AG09319 (cell line): ENCODE results near the gene ZNF45.
"Not testable (repeated sequence)": the region's sequence is repeated elsewhere in the genome, so short reads cannot be mapped to it uniquely, and the experiment has no call there.

Experiments
- DNase-seq: peaks from one replicate; pipeline ENCODE4 v3.0.0-alpha.2; 2010; ENCODE audit warnings: low read depth; ENCODE audit errors: extremely low read depth
- TF ChIP-seq, protein P1 (sequence below): IDR thresholded peaks from 2 replicates; pipeline ENCODE4 v1.5.1; 2011; ENCODE audit warnings: low read depth, mild to moderate bottlenecking, inconsistent platforms, low read length, moderate library complexity

Gene ZNF45

GRCh38 chr19:43957891-43958290, 22.8 kb upstream of the ZNF45 start:
- DNase-seq = peak; percentile 86
- TF ChIP-seq, protein P1, sequence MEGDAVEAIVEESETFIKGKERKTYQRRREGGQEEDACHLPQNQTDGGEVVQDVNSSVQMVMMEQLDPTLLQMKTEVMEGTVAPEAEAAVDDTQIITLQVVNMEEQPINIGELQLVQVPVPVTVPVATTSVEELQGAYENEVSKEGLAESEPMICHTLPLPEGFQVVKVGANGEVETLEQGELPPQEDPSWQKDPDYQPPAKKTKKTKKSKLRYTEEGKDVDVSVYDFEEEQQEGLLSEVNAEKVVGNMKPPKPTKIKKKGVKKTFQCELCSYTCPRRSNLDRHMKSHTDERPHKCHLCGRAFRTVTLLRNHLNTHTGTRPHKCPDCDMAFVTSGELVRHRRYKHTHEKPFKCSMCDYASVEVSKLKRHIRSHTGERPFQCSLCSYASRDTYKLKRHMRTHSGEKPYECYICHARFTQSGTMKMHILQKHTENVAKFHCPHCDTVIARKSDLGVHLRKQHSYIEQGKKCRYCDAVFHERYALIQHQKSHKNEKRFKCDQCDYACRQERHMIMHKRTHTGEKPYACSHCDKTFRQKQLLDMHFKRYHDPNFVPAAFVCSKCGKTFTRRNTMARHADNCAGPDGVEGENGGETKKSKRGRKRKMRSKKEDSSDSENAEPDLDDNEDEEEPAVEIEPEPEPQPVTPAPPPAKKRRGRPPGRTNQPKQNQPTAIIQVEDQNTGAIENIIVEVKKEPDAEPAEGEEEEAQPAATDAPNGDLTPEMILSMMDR = no peak

DNA sequence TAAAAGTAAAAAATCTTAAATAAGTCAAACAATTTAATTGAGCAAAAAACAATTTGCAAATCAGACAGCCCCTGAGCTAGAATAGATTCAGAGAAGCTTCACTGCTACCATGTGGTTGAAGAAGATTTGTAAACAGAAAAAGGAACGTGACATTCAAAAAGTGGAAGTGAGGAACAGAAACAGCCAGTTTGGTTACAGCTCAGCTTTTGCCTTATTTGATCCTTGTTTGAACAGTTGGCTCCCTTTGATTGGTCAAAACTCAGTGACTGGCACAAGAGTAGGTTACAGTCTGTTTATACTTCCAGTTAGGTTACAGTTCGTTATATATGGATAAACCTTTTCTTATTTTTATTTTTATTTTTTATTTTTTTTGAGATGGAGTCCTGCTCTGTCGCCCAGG, 21.7 kb upstream of the ZNF45 start:
- TF ChIP-seq, protein P1 = no peak

GRCh38 chr19:43950834-43951645, 16.0 kb upstream of the ZNF45 start, which contains the start of gene ZNF221:
ZNF221 (plus strand) TSS chr19:43951228; CDS start chr19:43962727, 11,499 bp downstream.
- TF ChIP-seq, protein P1 = peak; percentile 36

More for the DNA sequence above, 21.7 kb upstream of the ZNF45 start:
- no peak for DNase-seq

GRCh38 chr19:43949803-43950202, 14.7 kb upstream of the ZNF45 start:
- DNase-seq = not testable (repeated sequence)

More at GRCh38 chr19:43950834-43951645, 16.0 kb upstream of the ZNF45 start, which contains the start of gene ZNF221:
- DNase-seq = peak; percentile 95

GRCh38 chr19:43947412-43947811, 12.3 kb upstream of the ZNF45 start:
- not testable (repeated sequence) for DNase-seq

- TF ChIP-seq, protein P1 = no peak
- no peak for DNase-seq
Observed at GRCh38 chr19:43941209-43941608, 6.1 kb upstream of the ZNF45 start.

DNA sequence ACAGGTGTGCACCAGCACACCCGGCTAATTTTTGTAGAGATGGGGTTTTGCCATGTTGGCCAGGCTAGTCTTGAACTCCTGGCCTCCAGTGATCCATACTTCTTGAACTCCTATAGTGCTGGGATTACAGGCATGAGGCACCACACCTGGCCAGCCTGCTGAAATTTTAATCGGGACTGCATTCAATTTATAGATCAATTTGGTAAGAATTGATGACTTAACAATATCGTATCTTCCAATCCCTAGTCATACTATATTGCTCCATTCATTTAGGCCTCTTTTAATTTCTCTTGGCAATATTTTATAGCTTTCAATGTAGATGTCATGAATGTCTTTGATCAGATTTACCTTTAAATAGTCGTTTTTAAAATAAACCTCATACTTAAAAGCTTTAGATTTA, 5.6 kb upstream of the ZNF45 start:
- no peak for DNase-seq
- TF ChIP-seq, protein P1 = no peak

- DNase-seq = no peak
- TF ChIP-seq, protein P1 = no peak
Observed at GRCh38 chr19:43939557-43940260, 4.6 kb upstream of the ZNF45 start.
